Nephron (organoid): ENCODE measurements around the gene ITGA5.

ENCODE experiments used
- H3K27ac Mint-ChIP-seq, 3 experiments: 2 replicates each; pipeline ENCODE4 v1.8.0; 2020; ENCODE audit warnings: mixed read lengths in 3 of 3, mild to moderate bottlenecking in 2 of 3, moderate library complexity in 1 of 3
- H3K27me3 Mint-ChIP-seq: 2 replicates; pipeline ENCODE4 v1.8.0; 2021; ENCODE audit warnings: low read depth, mild to moderate bottlenecking, moderate library complexity, mixed read lengths
- H3K36me3 Mint-ChIP-seq: 2 replicates; pipeline ENCODE4 v1.8.0; 2020; ENCODE audit warnings: low read depth, mixed read lengths
- H3K4me1 Mint-ChIP-seq: 2 replicates; pipeline ENCODE4 v1.8.0; 2020; ENCODE audit warnings: mixed read lengths
- H3K4me3 Mint-ChIP-seq, 3 experiments: 2 replicates each; pipeline ENCODE4 v1.8.0; 2020; ENCODE audit warnings: mild to moderate bottlenecking in 3 of 3, mixed read lengths in 3 of 3, moderate library complexity in 2 of 3
- H3K9me3 Mint-ChIP-seq: 2 replicates; pipeline ENCODE4 v1.8.0; 2020; ENCODE audit warnings: mixed read lengths
- CTCF ChIP-seq, 3 experiments: fragments of 200-600 bp; sonication (generic); IDR thresholded peaks; one replicate each; pipeline ENCODE4 v1.5.0; 2021; ENCODE audit warnings: antibody characterized with exemption in 3 of 3; ENCODE audit not compliant: unreplicated experiment in 3 of 3

ITGA5 gene

GRCh38 chr12:54417712-54418440 lies 1.2 kb downstream of the ITGA5 start:
- TF ChIP-seq CTCF (IDR thresholded peaks at IDR 0.05; ENCODE audit: unreplicated experiment in 3 of 3): no peak
- Mint-ChIP-seq H3K4me3 (peak overlapping the region; percentile 88 to 96 (median 92)), H3K27me3 (peaks cover 22% of the 10 kb centered on the region), H3K9me3 (no peaks in the 10 kb centered on the region), H3K4me1 (peaks cover 52% of the 10 kb centered on the region), H3K27ac (peak overlapping the region; percentile 40 to 86 (median 79)), H3K36me3 (no peaks in the 10 kb centered on the region)

- H3K9me3 Mint-ChIP-seq: no peaks in the 10 kb centered on the region
- H3K27me3 Mint-ChIP-seq: peaks cover 17% of the 10 kb centered on the region
- H3K36me3 Mint-ChIP-seq: no peaks in the 10 kb centered on the region
- H3K27ac Mint-ChIP-seq: peak overlapping the region; percentile 40 to 86 (median 79)
- H3K4me1 Mint-ChIP-seq: peaks cover 59% of the 10 kb centered on the region
- no peak for TF ChIP-seq CTCF (IDR thresholded peaks at IDR 0.05; ENCODE audit: unreplicated experiment in 3 of 3)
- peak overlapping the region; percentile 88 to 96 (median 92) for H3K4me3 Mint-ChIP-seq
These were observed 2.1 kb downstream of the ITGA5 start for GRCh38 chr12:54416687-54417603.

- H3K9me3 Mint-ChIP-seq: no peaks in the 10 kb centered on the region
- peaks cover 52% of the 10 kb centered on the region for H3K4me1 Mint-ChIP-seq
- peak overlapping the region in 1 of 3 experiments; percentile 30 for H3K27ac Mint-ChIP-seq
- peaks cover 3% of the 10 kb centered on the region for H3K27me3 Mint-ChIP-seq
- peak overlapping the region; percentile 21 to 41 (median 25) for H3K4me3 Mint-ChIP-seq
- peaks cover 4% of the 10 kb centered on the region for H3K36me3 Mint-ChIP-seq
- no peak for TF ChIP-seq CTCF (IDR thresholded peaks at IDR 0.05; ENCODE audit: unreplicated experiment in 3 of 3)
These were observed 3.7 kb downstream of the ITGA5 start for GRCh38 chr12:54415221-54415929.

GRCh38 chr12:54413284-54414190 lies 5.5 kb downstream of the ITGA5 start:
- Mint-ChIP-seq H3K9me3 (no peaks in the 10 kb centered on the region), H3K27me3 (no peaks in the 10 kb centered on the region), H3K27ac (peak overlapping the region in 1 of 3 experiments; percentile 10), H3K4me3 (no peak overlapping the region), H3K4me1 (peaks cover 45% of the 10 kb centered on the region), H3K36me3 (peaks cover 9% of the 10 kb centered on the region)
- no peak for TF ChIP-seq CTCF (IDR thresholded peaks at IDR 0.05; ENCODE audit: unreplicated experiment in 3 of 3)

- Mint-ChIP-seq H3K27ac (peak overlapping the region in 1 of 3 experiments; percentile 10), H3K36me3 (peaks cover 13% of the 10 kb centered on the region), H3K4me3 (no peak overlapping the region), H3K4me1 (peaks cover 42% of the 10 kb centered on the region), H3K27me3 (no peaks in the 10 kb centered on the region), H3K9me3 (no peaks in the 10 kb centered on the region)
- TF ChIP-seq CTCF (IDR thresholded peaks at IDR 0.05; ENCODE audit: unreplicated experiment in 3 of 3): no peak
These were observed 6.3 kb downstream of the ITGA5 start for GRCh38 chr12:54412786-54413185.
